H1 (cell line): ENCODE measurements around the gene TSPAN32. TPM values are rescaled to one million over a fixed set of nuclear protein-coding genes. Genes with fewer than 3 reads are reported as not detected.

ENCODE experiments used
- CTCF ChIA-PET: fragments of 300-600 bp; sonication (Branson Sonifier 250); formaldehyde crosslinking; loops from one replicate; lab custom pipeline; 2021; ENCODE audit not compliant: partially characterized antibody; lab: Charles Lee
- POLR2A ChIA-PET: fragments of 300-600 bp; sonication (Branson Sonifier 250); formaldehyde crosslinking; loops from one replicate; lab custom pipeline; 2021; ENCODE audit warnings: inconsistent platforms; ENCODE audit not compliant: partially characterized antibody; lab: Charles Lee
- DNase-seq, 2 experiments: peaks; one replicate each; pipeline versions ENCODE4 v3.0.0 to v3.0.0-alpha.2; 2010 to 2022; ENCODE audit warnings: low spot score in 2 of 2, low read depth in 1 of 2, mixed read lengths in 1 of 2
- FAIRE-seq: peaks from 2 replicates; lab custom pipeline; 2011; peaks lifted over from hg19 to GRCh38; lab: Jason Lieb, UNC
- H2AFZ ChIP-seq: 2 replicates; pipeline ENCODE4 v1.8.1; 2012; ENCODE audit warnings: low read length, inconsistent platforms
- H2AK5ac ChIP-seq: 2 replicates; pipeline ENCODE4 v1.6.1; 2013; ENCODE audit warnings: low read depth, low read length
- H2BK120ac ChIP-seq: replicated peaks from 2 replicates; pipeline ENCODE3; 2013; ENCODE audit warnings: low read depth, low read length, inconsistent platforms
- H2BK12ac ChIP-seq: 2 replicates; pipeline ENCODE4 v1.6.1; 2013; ENCODE audit warnings: low read depth, low read length
- H2BK15ac ChIP-seq: 2 replicates; pipeline ENCODE4 v1.6.1; 2013; ENCODE audit warnings: low read length
- H2BK20ac ChIP-seq: 2 replicates; pipeline ENCODE4 v1.6.1; 2013; ENCODE audit warnings: low read length
- H2BK5ac ChIP-seq: 2 replicates; pipeline ENCODE4 v1.6.1; 2013; ENCODE audit warnings: low read depth, low read length
- H3K14ac ChIP-seq: 2 replicates; pipeline ENCODE4 v1.6.1; 2013; ENCODE audit warnings: inconsistent platforms; ENCODE audit not compliant: insufficient read length
- H3K18ac ChIP-seq: 2 replicates; pipeline ENCODE4 v1.6.1; 2013; ENCODE audit warnings: low read length; ENCODE audit errors: extremely low read depth
- H3K23ac ChIP-seq: 2 replicates; pipeline ENCODE4 v1.6.1; 2013; ENCODE audit warnings: inconsistent platforms; ENCODE audit not compliant: insufficient read length
- H3K23me2 ChIP-seq: 2 replicates; pipeline ENCODE4 v1.6.1; 2013; ENCODE audit warnings: low read depth, low read length
- H3K27ac ChIP-seq: 2 replicates; pipeline ENCODE4 v1.6.1; 2011; ENCODE audit warnings: low read depth, low read length, inconsistent platforms
- H3K27me3 ChIP-seq, 4 experiments: replicated peaks in 1 of 4; 1 replicate in 1 of 4; 2 replicates in 3 of 4; pipeline versions ENCODE4 v1.6.1 to v1.8.1; 2011 to 2013; ENCODE audit warnings: low read length in 3 of 4, mild to moderate bottlenecking in 3 of 4, inconsistent platforms in 2 of 4, mixed read lengths in 2 of 4, moderate library complexity in 1 of 4; ENCODE audit not compliant: control insufficient read depth in 3 of 4, insufficient read depth in 3 of 4; ENCODE audit errors: extremely low read depth in 1 of 4
- H3K36me3 ChIP-seq, 4 experiments: 2 replicates each; pipeline versions ENCODE4 v1.6.1 to v1.8.1; 2011 to 2013; ENCODE audit warnings: mild to moderate bottlenecking in 4 of 4, low read length in 3 of 4, moderate library complexity in 2 of 4, control low read depth in 1 of 4, inconsistent platforms in 1 of 4; ENCODE audit not compliant: insufficient read depth in 4 of 4, control insufficient read depth in 2 of 4
- H3K4ac ChIP-seq: replicated peaks from 2 replicates; pipeline ENCODE3; 2013; ENCODE audit warnings: low read length, low read depth, mixed read lengths, inconsistent platforms; ENCODE audit not compliant: insufficient read length
- H3K4me1 ChIP-seq, 4 experiments: replicated peaks in 1 of 4; 1 replicate in 1 of 4; 2 replicates in 3 of 4; pipeline versions ENCODE4 v1.6.1 to v1.8.1; 2011 to 2013; ENCODE audit warnings: low read length in 3 of 4, inconsistent platforms in 2 of 4, mixed read lengths in 1 of 4; ENCODE audit not compliant: insufficient read depth in 4 of 4, control insufficient read depth in 3 of 4
- H3K4me2 ChIP-seq, 2 experiments: 2 replicates each; pipeline versions ENCODE4 v1.6.1 to v1.8.1; 2011 to 2013; ENCODE audit warnings: low read depth in 2 of 2, low read length in 2 of 2, control low read depth in 1 of 2, inconsistent platforms in 1 of 2, mild to moderate bottlenecking in 1 of 2; ENCODE audit not compliant: insufficient read depth in 1 of 2
- H3K4me3 ChIP-seq, 4 experiments: fragments of 200-600, 300-600 bp in 1 of 4; sonication (generic), shearing (Covaris generic), sonication (Bioruptor Twin) in 1 of 4; 2 replicates each; pipeline versions ENCODE4 v1.5.1 to v1.8.1; 2011 to 2016; ENCODE audit warnings: low read length in 4 of 4, low read depth in 3 of 4, control low read depth in 2 of 4, inconsistent platforms in 2 of 4, mild to moderate bottlenecking in 2 of 4, mixed read lengths in 1 of 4, moderate library complexity in 1 of 4; ENCODE audit not compliant: insufficient read depth in 2 of 4; ENCODE audit errors: extremely low read depth in 1 of 4
- H3K56ac ChIP-seq: replicated peaks from 2 replicates; pipeline ENCODE3; 2013; ENCODE audit warnings: low read depth, mild to moderate bottlenecking, mixed read lengths, low read length, inconsistent platforms; ENCODE audit not compliant: insufficient read length
- H3K79me1 ChIP-seq: 2 replicates; pipeline ENCODE4 v1.6.1; 2013; ENCODE audit warnings: low read depth, low read length, control low read depth
- H3K79me2 ChIP-seq, 2 experiments: 2 replicates each; pipeline versions ENCODE4 v1.6.1 to v1.8.1; 2012 to 2013; ENCODE audit warnings: low read length in 2 of 2, mild to moderate bottlenecking in 2 of 2, inconsistent platforms in 1 of 2; ENCODE audit not compliant: insufficient read depth in 2 of 2, control insufficient read depth in 1 of 2
- H3K9ac ChIP-seq, 4 experiments: replicated peaks in 1 of 4; 1 replicate in 1 of 4; 2 replicates in 3 of 4; pipeline versions ENCODE4 v1.6.1 to v1.8.1; 2011 to 2013; ENCODE audit warnings: low read depth in 3 of 4, low read length in 3 of 4, control low read depth in 2 of 4, mild to moderate bottlenecking in 2 of 4, moderate library complexity in 2 of 4, inconsistent platforms in 1 of 4; ENCODE audit errors: extremely low read depth in 1 of 4
- H3K9me3 ChIP-seq, 2 experiments: 2 replicates each; pipeline versions ENCODE4 v1.6.1 to v1.8.1; 2012 to 2013; ENCODE audit warnings: mild to moderate bottlenecking in 2 of 2, moderate library complexity in 2 of 2, control low read depth in 1 of 2, inconsistent platforms in 1 of 2, low read depth in 1 of 2, low read length in 1 of 2, mixed read lengths in 1 of 2; ENCODE audit not compliant: insufficient read depth in 2 of 2
- H4K20me1 ChIP-seq, 2 experiments: replicated peaks in 1 of 2; 2 replicates each; pipeline versions ENCODE3 to v1.8.1; 2011 to 2013; ENCODE audit warnings: inconsistent platforms in 2 of 2, low read length in 2 of 2, mild to moderate bottlenecking in 1 of 2; ENCODE audit not compliant: insufficient read depth in 2 of 2, control insufficient read depth in 1 of 2
- H4K5ac ChIP-seq: 2 replicates; pipeline ENCODE4 v1.6.1; 2013; ENCODE audit warnings: low read length, low read depth, mixed read lengths, inconsistent platforms; ENCODE audit not compliant: insufficient read length
- H4K8ac ChIP-seq: 2 replicates; pipeline ENCODE4 v1.8.0; 2013; ENCODE audit warnings: mild to moderate bottlenecking, moderate library complexity, low read length, inconsistent platforms; ENCODE audit not compliant: insufficient read depth; ENCODE audit errors: extremely low read depth
- H4K91ac ChIP-seq: replicated peaks from 2 replicates; pipeline ENCODE3; 2013; ENCODE audit warnings: low read length, mixed read lengths, inconsistent platforms; ENCODE audit not compliant: insufficient read length
- BRCA1 ChIP-seq: IDR thresholded peaks from 2 replicates; pipeline ENCODE4 v1.6.1; 2012; ENCODE audit warnings: low read depth, low read length, improper control_type of control experiment
- FOSL1 ChIP-seq: IDR thresholded peaks from 2 replicates; pipeline ENCODE4 v1.6.1; 2011; ENCODE audit warnings: mild to moderate bottlenecking, low read depth, low read length, moderate library complexity; ENCODE audit not compliant: insufficient read depth
- KDM1A ChIP-seq: fragments of 200-600, 300-600 bp; sonication (generic); IDR thresholded peaks from 2 replicates; pipeline ENCODE4 v1.7.1; 2016; ENCODE audit warnings: mild to moderate bottlenecking, low read length, borderline replicate concordance
- PHF8 ChIP-seq: fragments of 200-600 bp; sonication (generic); conservative IDR thresholded peaks from 2 replicates; pipeline ENCODE4 v1.7.1; 2012; ENCODE audit warnings: low read depth, mild to moderate bottlenecking, inconsistent platforms, low read length, moderate library complexity
- SIN3A ChIP-seq, 2 experiments: IDR thresholded peaks in 1 of 2; conservative IDR thresholded peaks in 1 of 2; 2 replicates each; pipeline ENCODE4 v1.6.1; 2011 to 2012; ENCODE audit warnings: low read length in 2 of 2, improper control_type of control experiment in 1 of 2, low read depth in 1 of 2, mild to moderate bottlenecking in 1 of 2
- WGBS, 2 experiments: shearing (Covaris generic) in 1 of 2; methylation state at CpG; one replicate each; pipeline versions ENCODE4 v1.1.6 to v1.1.7; 2013 to 2015; ENCODE audit warnings: low lambda C conversion rate in 2 of 2, mixed read lengths in 2 of 2, inconsistent platforms in 1 of 2, low coverage in 1 of 2, missing lambda C conversion rate in 1 of 2; ENCODE audit not compliant: insufficient replicate concordance in 2 of 2, insufficient coverage in 1 of 2, insufficient read length in 1 of 2; ENCODE audit errors: extremely low coverage in 1 of 2, missing lambda C conversion rate in 1 of 2; 5-methylcytosine and 5-hydroxymethylcytosine counted together
- polyA plus RNA-seq, 7 experiments: library from polyadenylated mRNA; depleted of rRNA in 3 of 7; stranded (reverse) in 5 of 7; unstranded in 2 of 7; fragments of >200 nt in 5 of 7; fragments of 200-250 nt in 2 of 7; gene quantifications; 1 replicate in 5 of 7; 2 replicates in 1 of 7; 4 replicates in 1 of 7; pipeline versions ENCODE4 v1.2.1 to v1.2.3, GENCODE V29; 2011 to 2013; ENCODE audit warnings: missing spikeins in 2 of 7, mixed read lengths in 2 of 7
- total RNA-seq: library from RNA; stranded (reverse); fragmentation: NEBNext Ultra II Directional; extraction: Animal tissue kit (Norgen Biotek cat#: 25700); gene quantifications from 2 replicates; pipeline ENCODE4 v1.2.1, GENCODE V29; 2021

TSPAN32 gene
- total and polyA plus RNA-seq, 2 of the 8 experiments (the other 6 are each of a cell fraction or from before 2014, with no cell fraction given), result not detected

- FAIRE-seq, result no peak
- peaks cover 2 to 31% (median 26%) of the 10 kb centered on the region in 4 experiments for H3K27me3 ChIP-seq
Observed at GRCh38 chr11:2276280-2277007, 25.4 kb upstream of the TSPAN32 start.

More at GRCh38 chr11:2276280-2277007, 25.4 kb upstream of the TSPAN32 start:
- Histone ChIP-seq H3K9ac (no peak overlapping the region), H4K8ac (no peak overlapping the region), H2BK15ac (no peak overlapping the region), H2AK5ac (peak overlapping the region; percentile 65; the same call in 1 of the 2 replicates), H2AFZ (no peak overlapping the region), H3K4me1 (peaks cover 0 to 9% (median 2%) of the 10 kb centered on the region in 4 experiments; a peak in 3 of 7 replicates), H4K91ac (no peak overlapping the region), H3K4ac (no peak overlapping the region), H3K14ac (no peak overlapping the region), H3K36me3 (no peaks in the 10 kb centered on the region), H3K4me2 (no peak overlapping the region), H4K20me1 (no peaks in the 10 kb centered on the region), H3K56ac (no peak overlapping the region), H3K4me3 (no peak overlapping the region), H3K23me2 (peaks cover under 1% of the 10 kb centered on the region; the same call in 1 of the 2 replicates), H2BK5ac (no peak overlapping the region), H3K9me3 (no peaks in the 10 kb centered on the region), H3K27ac (no peak overlapping the region), H3K23ac (no peak overlapping the region), H4K5ac (no peak overlapping the region), H2BK120ac (no peak overlapping the region), H3K79me1 (no peaks in the 10 kb centered on the region), H2BK20ac (0 out of 2 replicates have a peak overlapping the region, but pooled peaks have one; percentile 48), H3K79me2 (no peaks in the 10 kb centered on the region), H3K18ac (no peak overlapping the region), H2BK12ac (peak overlapping the region; percentile 90)
- POLR2A ChIA-PET, result interaction anchor here (0.9 to 1.0 kb wide), 2 partner anchors 62 to 101 kb away, joined by 3 read pairs; no protein-coding TSS in a partner anchor
- TF ChIP-seq BRCA1 (no peak), SIN3A (conservative IDR thresholded peaks at IDR 0.05 in 1 of 2, IDR thresholded peaks at IDR 0.05 in 1 of 2; ENCODE audit: low read depth in 1 of 2, low read length in 2 of 2) (no peak), FOSL1 (no peak), KDM1A (no peak), PHF8 (no peak)
- DNase-seq, result no peak
- WGBS, 2 experiments, result 92% methylated on average over 14 of the region's 14 CpGs; no CpG with 5 or more reads in 1 of the 2 experiments
- CTCF ChIA-PET, result interaction anchor here (0.9 to 6.6 kb wide), 9 partner anchors 11 to 626 kb away, joined by 3 to 26 read pairs (median 4); partner anchors contain the start of genes C11orf21 and TSPAN32
